Measurements from ENCODE around the gene HTR3B. TPM values are rescaled to one million over a fixed set of nuclear protein-coding genes. Genes with fewer than 3 reads are reported as not detected.

HTR3B gene
- total RNA-seq, 1 experiment from 2014 or later: not detected

GRCh38 chr11:113864410-113864809, 40.2 kb upstream of the HTR3B start:
- H4K5ac ChIP-seq (ENCODE audit: insufficient read length, low read depth, low read length): no peak overlapping the region
- no peak for DNase-seq
- H3K18ac ChIP-seq (ENCODE audit: insufficient read length, low read depth, low read length): no peak overlapping the region
- H3K79me1 ChIP-seq (ENCODE audit: insufficient read depth, low read depth, low read length, poor library complexity, severe bottlenecking): no peaks in the 10 kb centered on the region
- no peak overlapping the region for H2BK20ac ChIP-seq (ENCODE audit: low read depth, low read length, poor library complexity, severe bottlenecking)
- H3K27me3 ChIP-seq (ENCODE audit: insufficient read depth, low read length): no peaks in the 10 kb centered on the region
- H4K91ac ChIP-seq (ENCODE audit: insufficient read length, low read depth, low read length): no peak overlapping the region
- H2BK12ac ChIP-seq (ENCODE audit: insufficient read length, low read depth, low read length): no peak overlapping the region
- H4K20me1 ChIP-seq (ENCODE audit: control insufficient read depth, insufficient read depth, insufficient read length): no peaks in the 10 kb centered on the region
- H3K4ac ChIP-seq (ENCODE audit: low read depth, low read length): no peak overlapping the region
- H2BK15ac ChIP-seq (ENCODE audit: low read depth, low read length): no peak overlapping the region
- no peak overlapping the region for H3K9ac ChIP-seq (ENCODE audit: extremely low read depth, insufficient read length, low read length)
- Mint-ChIP-seq H3K27ac (peak overlapping the region; percentile 19 to 58 (median 24); a peak in 2 of 7 replicates), H3K4me3 (no peak overlapping the region), H3K9me3 (no peaks in the 10 kb centered on the region), H3K36me3 (ENCODE audit: insufficient read depth in 1 of 3, low read depth in 3 of 3) (peaks cover 18 to 49% (median 42%) of the 10 kb centered on the region in 3 experiments; a peak in 6 of 7 replicates), H3K27me3 (ENCODE audit: low read depth) (no peaks in the 10 kb centered on the region), H3K4me1 (peaks cover 48% of the 10 kb centered on the region in 2 experiments)
- H3K79me2 ChIP-seq (ENCODE audit: insufficient read depth, low read length): peaks cover 28% of the 10 kb centered on the region; the same call in 1 of the 2 replicates
- H3T11ph ChIP-seq (ENCODE audit: low read length): no peak overlapping the region
- peaks cover 2% of the 10 kb centered on the region; the same call in 1 of the 2 replicates for H3K4me1 ChIP-seq (ENCODE audit: insufficient read depth, low read length)
- H2BK5ac ChIP-seq (ENCODE audit: insufficient read length, low read length): no peak overlapping the region
- no peaks in the 10 kb centered on the region for H3K23me2 ChIP-seq (ENCODE audit: insufficient read length, low read depth, low read length, poor library complexity, severe bottlenecking)
- H3K9me3 ChIP-seq (ENCODE audit: control insufficient read depth, low read depth, low read length): no peaks in the 10 kb centered on the region
- WGBS (ENCODE audit: extremely low coverage, insufficient read length, low lambda C conversion rate): no CpG with 5 or more reads among the region's 3 CpGs
- H4K8ac ChIP-seq (replicated peaks; ENCODE audit: insufficient read length, low read depth, low read length): no peak overlapping the region
- no peak overlapping the region for H3K23ac ChIP-seq (ENCODE audit: insufficient read length, low read depth, low read length)
- no peak overlapping the region for H3K14ac ChIP-seq (ENCODE audit: insufficient read depth, low read length)
- H3K27ac ChIP-seq (ENCODE audit: insufficient read length, low read depth, low read length): no peak overlapping the region
- no peak overlapping the region for H2AK5ac ChIP-seq (ENCODE audit: insufficient read length, low read length)
- H2BK120ac ChIP-seq (ENCODE audit: low read depth, low read length, poor library complexity, severe bottlenecking): no peak overlapping the region
- H3K4me2 ChIP-seq (ENCODE audit: insufficient read depth, insufficient read length, low read length): no peak overlapping the region
- H2AFZ ChIP-seq (ENCODE audit: low read length): no peak overlapping the region
- H3K56ac ChIP-seq (ENCODE audit: insufficient read length, low read depth, low read length): no peak overlapping the region
- no peak for TF ChIP-seq CTCF (conservative IDR thresholded peaks at IDR 0.05)
